GM12875 (cell line): ENCODE data around the gene MYO6.

Source experiments
- H3K4me3 ChIP-seq: one replicate; pipeline ENCODE4 v1.5.1; 2011; ENCODE audit warnings: low read depth, low read length, control low read depth
- CTCF ChIP-seq: IDR thresholded peaks from 2 replicates; pipeline ENCODE4 v1.5.1; 2011; ENCODE audit warnings: low read depth, mild to moderate bottlenecking, control low read depth, inconsistent platforms, low read length, moderate library complexity, borderline replicate concordance; ENCODE audit not compliant: insufficient read depth

The MYO6 gene

GRCh38 chr6:75800708-75801505, 51.9 kb downstream of the MYO6 start:
- no peak for TF ChIP-seq CTCF

GRCh38 chr6:75802366-75802765, 53.3 kb downstream of the MYO6 start:
- TF ChIP-seq CTCF, result no peak
- no peak overlapping the region for H3K4me3 ChIP-seq

More at GRCh38 chr6:75800708-75801505, 51.9 kb downstream of the MYO6 start:
- no peak overlapping the region for H3K4me3 ChIP-seq

- no peak overlapping the region for H3K4me3 ChIP-seq
- no peak for TF ChIP-seq CTCF
These were observed 59.5 kb downstream of the MYO6 start for GRCh38 chr6:75808507-75808906.

- no peak overlapping the region for H3K4me3 ChIP-seq
- no peak for TF ChIP-seq CTCF
These were observed 63.5 kb downstream of the MYO6 start for GRCh38 chr6:75812560-75812959.

- H3K4me3 ChIP-seq, result no peak overlapping the region
- no peak for TF ChIP-seq CTCF
These were observed 64.6 kb downstream of the MYO6 start for GRCh38 chr6:75813476-75814250.

- TF ChIP-seq CTCF, result no peak
- no peak overlapping the region for H3K4me3 ChIP-seq
These were observed 66.7 kb downstream of the MYO6 start for GRCh38 chr6:75815756-75816155.
